Measurements from ENCODE around the gene LUC7L3.

DNA sequence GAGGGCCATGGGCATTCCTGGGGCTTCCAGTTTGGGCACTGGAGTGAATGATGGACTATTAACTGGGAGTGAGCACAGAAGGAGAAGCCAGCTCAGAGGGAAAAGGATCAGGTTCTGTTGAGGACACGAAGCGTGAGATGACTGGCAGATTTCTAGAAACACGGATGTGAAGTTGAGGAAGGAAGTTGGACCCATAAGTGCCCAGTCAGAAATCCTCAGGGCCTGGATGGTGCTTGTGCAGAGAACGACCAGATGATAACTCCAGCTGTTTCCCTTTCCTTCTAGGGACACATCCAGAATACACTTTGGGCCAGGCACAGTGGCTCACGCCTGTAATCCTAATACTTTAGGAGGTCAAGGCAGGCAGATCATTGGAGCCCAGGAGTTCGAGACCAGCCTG is 71.2 kb downstream of the LUC7L3 start:
- TF ChIP-seq, protein P1, sequence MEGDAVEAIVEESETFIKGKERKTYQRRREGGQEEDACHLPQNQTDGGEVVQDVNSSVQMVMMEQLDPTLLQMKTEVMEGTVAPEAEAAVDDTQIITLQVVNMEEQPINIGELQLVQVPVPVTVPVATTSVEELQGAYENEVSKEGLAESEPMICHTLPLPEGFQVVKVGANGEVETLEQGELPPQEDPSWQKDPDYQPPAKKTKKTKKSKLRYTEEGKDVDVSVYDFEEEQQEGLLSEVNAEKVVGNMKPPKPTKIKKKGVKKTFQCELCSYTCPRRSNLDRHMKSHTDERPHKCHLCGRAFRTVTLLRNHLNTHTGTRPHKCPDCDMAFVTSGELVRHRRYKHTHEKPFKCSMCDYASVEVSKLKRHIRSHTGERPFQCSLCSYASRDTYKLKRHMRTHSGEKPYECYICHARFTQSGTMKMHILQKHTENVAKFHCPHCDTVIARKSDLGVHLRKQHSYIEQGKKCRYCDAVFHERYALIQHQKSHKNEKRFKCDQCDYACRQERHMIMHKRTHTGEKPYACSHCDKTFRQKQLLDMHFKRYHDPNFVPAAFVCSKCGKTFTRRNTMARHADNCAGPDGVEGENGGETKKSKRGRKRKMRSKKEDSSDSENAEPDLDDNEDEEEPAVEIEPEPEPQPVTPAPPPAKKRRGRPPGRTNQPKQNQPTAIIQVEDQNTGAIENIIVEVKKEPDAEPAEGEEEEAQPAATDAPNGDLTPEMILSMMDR (conservative IDR thresholded peaks at IDR 0.05; ENCODE audit: low read depth in 2 of 2) = no peak
- no peak for TF ChIP-seq EZH2 (IDR thresholded peaks at IDR 0.05; ENCODE audit: low read depth, unreplicated experiment)
- TF ChIP-seq ZNF331 (CRISPR knock-in tag; IDR thresholded peaks at IDR 0.05; ENCODE audit: low read depth) = no peak
- TF ChIP-seq JUNB (IDR thresholded peaks at IDR 0.05; ENCODE audit: unreplicated experiment) = no peak

Data from GM23338 (cell line).